Islet precursor cell (in vitro differentiated cells): ENCODE results near the gene KIAA1217.
A peak's percentile ranks its signal among the peaks of the same experiment; 100 is the strongest.

Experiments used
- DNase-seq: peaks from one replicate; pipeline ENCODE4 v3.0.0-alpha.2; 2018

KIAA1217 gene

GRCh38 chr10:24208661-24209431 lies at the start of gene KIAA1217:
KIAA1217 (plus strand) TSS chr10:24209138; CDS start chr10:24209194, 56 bp downstream.
- peak; percentile 88 for DNase-seq

- no peak for DNase-seq
These were observed 46.5 kb upstream of the KIAA1217 start for GRCh38 chr10:24162206-24162985.

- DNase-seq: no peak
These were observed 45.5 kb upstream of the KIAA1217 start for GRCh38 chr10:24163485-24163884.

- DNase-seq: no peak
These were observed 40.4 kb upstream of the KIAA1217 start for GRCh38 chr10:24168258-24169170.

GRCh38 chr10:24170199-24170598 lies 38.7 kb upstream of the KIAA1217 start:
- no peak for DNase-seq

GRCh38 chr10:24172909-24173308 lies 36.0 kb upstream of the KIAA1217 start:
- DNase-seq: no peak

- DNase-seq: no peak
These were observed 34.9 kb upstream of the KIAA1217 start for GRCh38 chr10:24174014-24174413.

- DNase-seq: no peak
These were observed 32.3 kb upstream of the KIAA1217 start for GRCh38 chr10:24176658-24177057.

- DNase-seq: no peak
These were observed 31.3 kb upstream of the KIAA1217 start for GRCh38 chr10:24177636-24178035.

- DNase-seq: no peak
These were observed 28.0 kb upstream of the KIAA1217 start for GRCh38 chr10:24180891-24181290.

GRCh38 chr10:24184455-24184854 lies 24.5 kb upstream of the KIAA1217 start:
- DNase-seq: no peak

- no peak for DNase-seq
These were observed 15.6 kb upstream of the KIAA1217 start for GRCh38 chr10:24193330-24193729.

GRCh38 chr10:24197263-24197662 lies 11.7 kb upstream of the KIAA1217 start:
- DNase-seq: no peak

GRCh38 chr10:24201503-24202180 lies 7.3 kb upstream of the KIAA1217 start:
- no peak for DNase-seq

GRCh38 chr10:24202181-24202570 lies 6.8 kb upstream of the KIAA1217 start:
- peak; percentile 78 for DNase-seq

- no peak for DNase-seq
These were observed 3.1 kb upstream of the KIAA1217 start for GRCh38 chr10:24205821-24206220.

GRCh38 chr10:24206334-24206733 lies 2.6 kb upstream of the KIAA1217 start:
- DNase-seq: no peak

GRCh38 chr10:24206926-24207325 lies 2.0 kb upstream of the KIAA1217 start:
- no peak for DNase-seq

GRCh38 chr10:24207341-24207740 lies 1.6 kb upstream of the KIAA1217 start:
- DNase-seq: no peak

GRCh38 chr10:24207781-24208611 lies 942 bp upstream of the KIAA1217 start:
- DNase-seq: peak; percentile 83

- DNase-seq: peak; percentile 69
These were observed 464 bp downstream of the KIAA1217 start for GRCh38 chr10:24209432-24209771.
